CD4-positive, alpha-beta T cell treated with Interleukin-12 subunit alpha and Interleukin-12 subunit beta, for 1 hour (primary cell): Measurements from ENCODE around the gene SH3D19.
A peak's percentile ranks its signal among the peaks of the same experiment; 100 is the strongest.

Experiments used
- DNase-seq: peaks from one replicate; pipeline ENCODE4 v3.0.0-alpha.2; 2020

Gene SH3D19, protein sequence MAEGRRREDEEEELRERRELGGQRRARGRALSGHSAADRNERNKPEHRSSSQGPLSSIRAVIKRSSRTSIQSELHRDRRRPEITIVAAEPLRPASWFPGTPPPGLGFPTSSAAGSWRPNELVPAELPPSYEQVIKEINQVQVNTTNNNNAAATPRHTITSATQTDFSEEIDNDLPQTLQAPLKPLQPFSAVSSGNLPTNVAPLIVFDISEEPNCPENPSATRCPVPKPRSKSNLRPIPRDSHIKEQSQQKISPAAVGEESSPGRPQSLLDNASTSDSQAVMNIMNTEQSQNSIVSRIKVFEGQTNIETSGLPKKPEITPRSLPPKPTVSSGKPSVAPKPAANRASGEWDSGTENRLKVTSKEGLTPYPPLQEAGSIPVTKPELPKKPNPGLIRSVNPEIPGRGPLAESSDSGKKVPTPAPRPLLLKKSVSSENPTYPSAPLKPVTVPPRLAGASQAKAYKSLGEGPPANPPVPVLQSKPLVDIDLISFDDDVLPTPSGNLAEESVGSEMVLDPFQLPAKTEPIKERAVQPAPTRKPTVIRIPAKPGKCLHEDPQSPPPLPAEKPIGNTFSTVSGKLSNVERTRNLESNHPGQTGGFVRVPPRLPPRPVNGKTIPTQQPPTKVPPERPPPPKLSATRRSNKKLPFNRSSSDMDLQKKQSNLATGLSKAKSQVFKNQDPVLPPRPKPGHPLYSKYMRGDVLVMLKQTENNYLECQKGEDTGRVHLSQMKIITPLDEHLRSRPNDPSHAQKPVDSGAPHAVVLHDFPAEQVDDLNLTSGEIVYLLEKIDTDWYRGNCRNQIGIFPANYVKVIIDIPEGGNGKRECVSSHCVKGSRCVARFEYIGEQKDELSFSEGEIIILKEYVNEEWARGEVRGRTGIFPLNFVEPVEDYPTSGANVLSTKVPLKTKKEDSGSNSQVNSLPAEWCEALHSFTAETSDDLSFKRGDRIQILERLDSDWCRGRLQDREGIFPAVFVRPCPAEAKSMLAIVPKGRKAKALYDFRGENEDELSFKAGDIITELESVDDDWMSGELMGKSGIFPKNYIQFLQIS

DNA sequence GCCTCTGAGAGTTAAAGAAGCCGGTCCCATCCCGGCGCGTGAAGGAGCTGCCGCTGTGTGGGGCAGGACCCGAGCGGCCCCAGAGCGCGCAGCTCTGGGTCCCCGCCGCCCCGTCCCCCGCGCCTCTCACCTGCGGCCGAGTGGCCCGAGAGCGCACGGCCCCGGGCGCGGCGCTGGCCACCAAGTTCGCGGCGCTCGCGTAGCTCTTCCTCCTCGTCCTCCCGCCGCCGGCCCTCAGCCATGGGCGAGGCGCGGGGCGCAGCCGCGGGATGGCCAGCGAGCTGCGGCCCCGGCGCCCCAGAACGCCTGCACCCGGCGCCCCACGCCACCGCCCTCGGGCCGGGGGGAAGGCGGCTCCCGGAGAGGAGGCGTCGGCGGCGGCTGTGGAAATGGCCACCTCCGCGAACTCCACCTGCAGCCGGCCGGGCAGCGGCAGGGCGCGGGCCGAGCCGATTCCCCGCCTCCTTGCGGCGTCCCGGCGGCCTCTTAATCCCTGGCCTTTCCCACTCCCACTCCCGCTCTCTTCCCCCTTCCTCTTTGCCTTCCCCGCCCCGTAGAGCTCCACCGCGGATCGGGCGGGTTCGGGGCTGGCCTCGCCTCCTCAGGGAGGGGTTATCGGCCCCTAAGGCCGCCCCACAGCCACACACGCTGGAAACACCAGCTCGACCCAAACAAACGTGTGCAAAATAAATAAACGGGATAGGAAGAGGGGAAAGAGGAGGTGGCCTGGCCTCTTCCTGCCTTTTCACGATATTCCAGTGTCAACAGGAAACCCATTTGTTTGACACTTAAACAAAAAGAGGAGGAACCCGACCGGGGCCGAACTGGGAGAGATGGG is at the start of gene SH3D19:
TSS of gene SH3D19 (minus strand) at position 495 of the 838 bp plus-strand sequence. CDS start at position 242, 253 bp downstream.
- no peak for DNase-seq

GRCh38 chr4:151362404-151363164 is 37.2 kb upstream of the SH3D19 start:
- peak; percentile 79 for DNase-seq

DNA sequence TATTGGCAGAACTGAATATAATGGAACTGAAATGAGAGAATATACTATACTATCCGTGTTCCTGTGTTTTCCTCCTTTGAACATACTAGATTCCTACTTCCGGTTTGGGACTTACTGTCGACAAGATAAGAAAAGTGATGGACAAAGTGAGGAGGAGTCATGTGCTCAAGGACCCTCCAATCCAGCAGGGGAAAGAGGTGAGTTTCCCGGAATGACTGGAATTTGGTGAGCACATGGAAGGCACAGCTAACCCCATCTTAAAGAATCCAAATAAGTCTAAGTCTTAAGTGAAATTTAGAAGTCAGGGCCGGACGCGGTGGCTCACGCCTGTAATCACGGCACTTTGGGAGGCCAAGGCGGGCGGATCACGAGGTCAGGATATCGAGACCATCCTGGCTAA is 36.6 kb upstream of the SH3D19 start:
- DNase-seq = no peak

DNA sequence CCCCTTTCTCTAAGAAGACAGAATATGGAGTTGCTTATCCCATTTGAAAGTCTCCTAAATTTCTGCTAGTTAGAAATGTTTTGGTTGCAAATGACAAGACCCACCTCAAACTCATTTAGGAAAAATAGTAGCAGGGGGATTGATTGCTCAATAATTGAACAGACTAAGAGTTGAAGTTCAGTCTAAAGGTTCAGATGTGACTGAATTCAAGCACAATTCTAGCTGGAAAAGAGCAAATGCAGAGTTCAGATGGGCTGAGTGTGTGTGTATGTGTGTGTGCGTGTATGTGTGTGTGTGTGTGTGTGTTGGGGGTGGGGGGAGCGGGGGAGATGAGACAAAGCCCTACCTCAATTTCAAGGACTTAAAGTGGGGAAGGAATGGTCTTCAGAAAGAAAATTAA is 35.7 kb upstream of the SH3D19 start:
- DNase-seq = no peak

GRCh38 chr4:151359576-151359975 is 34.2 kb upstream of the SH3D19 start:
- DNase-seq = no peak

GRCh38 chr4:151358266-151358665 is 32.9 kb upstream of the SH3D19 start:
- no peak for DNase-seq

GRCh38 chr4:151356510-151356909 is 31.1 kb upstream of the SH3D19 start:
- DNase-seq = no peak

DNA sequence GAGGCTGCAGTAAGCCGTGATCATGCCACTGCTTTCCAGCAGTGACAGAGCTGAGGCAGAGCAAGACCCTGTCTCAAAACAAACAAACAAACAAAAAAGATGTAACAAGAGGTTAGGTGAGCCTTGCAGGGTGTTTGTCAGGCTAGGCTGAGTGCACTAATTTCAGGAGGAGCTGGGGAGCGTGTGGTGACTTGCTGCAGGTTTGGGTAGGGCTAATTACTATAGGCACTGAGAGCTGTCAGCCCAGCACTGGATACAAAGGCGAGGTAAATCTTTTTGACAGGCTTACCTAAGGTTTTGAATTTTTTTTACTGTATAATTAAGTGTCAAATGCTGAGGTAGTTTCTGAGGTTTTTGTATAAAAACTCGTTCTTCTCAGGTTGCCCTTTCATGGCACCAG is 29.8 kb upstream of the SH3D19 start:
- no peak for DNase-seq

- no peak for DNase-seq
Observed at GRCh38 chr4:151347490-151348235, 22.3 kb upstream of the SH3D19 start.

DNA sequence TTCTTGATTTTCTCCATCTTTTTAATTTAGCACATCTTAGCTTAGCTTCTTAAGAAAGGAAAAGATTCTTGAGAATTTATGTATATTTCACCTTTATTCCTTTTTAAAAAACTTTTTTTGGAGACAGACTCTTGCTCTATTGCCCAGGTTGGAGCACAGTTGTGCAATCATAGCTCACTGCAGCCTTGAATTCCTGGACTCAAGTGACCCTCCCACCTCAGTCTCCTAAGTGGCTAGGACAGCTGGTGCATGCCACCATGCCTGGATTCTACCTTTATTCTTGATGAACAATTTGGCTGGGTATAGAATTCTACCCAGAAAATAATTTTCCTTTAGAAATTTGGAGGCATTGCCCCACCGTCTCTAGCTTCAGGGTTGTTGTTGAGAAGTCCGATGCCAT is 19.5 kb upstream of the SH3D19 start:
- no peak for DNase-seq

DNA sequence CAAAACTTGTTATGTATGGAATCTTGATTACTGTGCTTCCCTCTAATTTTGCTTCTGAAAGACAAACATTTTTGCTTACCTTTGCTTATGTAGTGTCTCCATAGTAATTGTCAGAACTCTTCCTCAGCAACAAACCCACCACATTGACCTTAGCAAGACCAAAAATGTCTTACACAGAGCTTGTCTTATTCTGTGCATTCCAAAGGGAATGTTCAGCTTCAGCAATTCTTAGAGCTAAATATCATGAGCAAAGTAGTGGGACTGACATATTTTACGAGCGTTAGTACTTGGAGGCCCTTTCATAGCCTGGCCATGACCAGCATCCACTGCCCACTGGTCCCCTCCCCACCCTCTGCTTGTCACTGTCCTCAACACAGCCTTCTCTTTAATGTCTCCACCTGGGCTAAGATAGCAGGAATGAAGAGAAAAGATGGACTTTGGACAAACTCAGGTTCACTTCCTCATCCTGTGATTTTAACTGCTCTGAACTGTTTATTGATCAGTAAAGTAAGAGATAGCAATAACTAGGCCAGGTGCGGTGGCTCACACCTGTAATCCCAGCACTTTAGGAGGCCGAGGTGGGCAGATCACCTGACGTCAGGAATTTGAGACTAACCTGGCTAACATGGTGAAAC is 15.5 kb upstream of the SH3D19 start:
- no peak for DNase-seq

DNA sequence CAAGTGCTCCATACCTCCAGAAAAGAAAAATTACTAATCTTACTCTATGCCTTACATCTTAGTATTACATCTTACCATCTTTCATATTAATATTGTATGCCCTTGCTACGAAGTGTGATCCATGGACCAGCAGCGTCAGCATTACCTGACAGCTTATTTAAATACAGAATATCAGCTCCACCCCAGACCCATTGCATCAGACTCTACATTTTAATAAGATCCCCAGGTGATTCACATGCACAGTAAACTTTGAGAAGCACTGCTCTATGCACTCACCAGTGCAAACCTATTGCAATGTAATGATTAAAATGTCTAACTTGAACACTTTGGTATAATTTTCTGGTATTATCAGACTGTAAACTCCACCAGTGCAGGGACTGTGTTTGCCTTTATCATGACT is 14.1 kb upstream of the SH3D19 start:
- DNase-seq = no peak

DNA sequence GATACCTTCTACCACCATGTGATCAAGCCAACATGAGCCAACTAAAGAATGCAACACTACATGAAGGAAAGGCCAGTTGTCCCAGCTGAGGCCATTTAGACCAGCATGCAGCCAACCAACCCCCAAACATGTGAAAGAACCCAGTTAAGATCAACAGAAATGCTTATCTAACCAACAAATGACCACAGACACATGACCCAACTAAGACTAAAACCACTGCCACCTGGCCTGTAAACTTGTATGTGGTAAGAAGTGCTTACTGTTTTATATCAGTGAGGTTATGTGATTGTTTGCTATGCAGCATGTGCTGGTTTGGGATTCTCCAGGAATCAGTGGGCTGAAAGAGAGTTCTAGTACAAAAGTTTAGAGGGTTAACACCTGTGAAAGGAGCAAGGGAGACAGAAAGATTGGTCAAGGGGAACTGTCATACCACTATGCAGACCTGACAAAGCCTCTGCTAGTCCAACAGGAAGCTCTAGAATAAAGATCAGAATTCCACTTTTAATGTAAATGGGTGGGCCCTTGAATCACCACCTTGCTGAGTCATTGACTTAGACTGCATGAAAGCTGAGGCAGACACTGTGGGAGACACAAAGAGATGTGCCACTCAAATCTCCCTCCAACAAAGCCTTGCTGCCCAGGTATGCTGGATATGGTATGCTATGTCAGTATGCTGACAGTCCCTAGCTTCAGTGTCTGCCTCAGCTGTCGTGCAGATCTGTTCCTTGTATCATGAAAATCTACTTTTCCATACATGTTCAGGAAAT is 6.1 kb upstream of the SH3D19 start:
- no peak for DNase-seq

- no peak for DNase-seq
Observed at GRCh38 chr4:151329217-151330007, 4.0 kb upstream of the SH3D19 start.

- no peak for DNase-seq
Observed at GRCh38 chr4:151325949-151326246, 493 bp upstream of the SH3D19 start.

DNA sequence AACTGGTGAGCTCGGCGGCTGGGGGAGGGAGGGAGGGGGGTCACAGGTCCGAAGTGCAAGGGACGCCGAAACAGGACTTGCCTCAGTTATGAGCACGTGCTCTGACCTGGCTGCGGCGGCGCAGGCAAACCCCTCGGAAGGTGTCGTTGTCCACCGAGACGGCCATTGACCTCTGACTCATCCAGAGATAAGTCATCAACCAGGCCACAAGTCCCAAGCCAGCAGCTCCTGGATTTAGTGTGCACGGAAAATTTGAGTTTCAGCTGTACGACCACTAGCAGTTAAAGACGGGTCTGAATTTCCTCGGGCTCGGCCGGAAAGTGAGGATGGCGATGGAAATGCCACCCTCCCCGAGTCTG is 674 bp downstream of the SH3D19 start:
- no peak for DNase-seq

- no peak for DNase-seq
Observed at GRCh38 chr4:151324124-151324751, 1.2 kb downstream of the SH3D19 start.

GRCh38 chr4:151323667-151324066 is 1.7 kb downstream of the SH3D19 start:
- DNase-seq = no peak

- no peak for DNase-seq
Observed at GRCh38 chr4:151322570-151322969, 2.8 kb downstream of the SH3D19 start.
